Measurements from ENCODE around the gene WWC2. TPM values are rescaled to one million over a fixed set of nuclear protein-coding genes. Genes with fewer than 3 reads are reported as not detected.

The WWC2 gene
- total RNA-seq, 4 donors from 2014 or later: 4.6 to 40.4 (median 9.5) TPM

DNA sequence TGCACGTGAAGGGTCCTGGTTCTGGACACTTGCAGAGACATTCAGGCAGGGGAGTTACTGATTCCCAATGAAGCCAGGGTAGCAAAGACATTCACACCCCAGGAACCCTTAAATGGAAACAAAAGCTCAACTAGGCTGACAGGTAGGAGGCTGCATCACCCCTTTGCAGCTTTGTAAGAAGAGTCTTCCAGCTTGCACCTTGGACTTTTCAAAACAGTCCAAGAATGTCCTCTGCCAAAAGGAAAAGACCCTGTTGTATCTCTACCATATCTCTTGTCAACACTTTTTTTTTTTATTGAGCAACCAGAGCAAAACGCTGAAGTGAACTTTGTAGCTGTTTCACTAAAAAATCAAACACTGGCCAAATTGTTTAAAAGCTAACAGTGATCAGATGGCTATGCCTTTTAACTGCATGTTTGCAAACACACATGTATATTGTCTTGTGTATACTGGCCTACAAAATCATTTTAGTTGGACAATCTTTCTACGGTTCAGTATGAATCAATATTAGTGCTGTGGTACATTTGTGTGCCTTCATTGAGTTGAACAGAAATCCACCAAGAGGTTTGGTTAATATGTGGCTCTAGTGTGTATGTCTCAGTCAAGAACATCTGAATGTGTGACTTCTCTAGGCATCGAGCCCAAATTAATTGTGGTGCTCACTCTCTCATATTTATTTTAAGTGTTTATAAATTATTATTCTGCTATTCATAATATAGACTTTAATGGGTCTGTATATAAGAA, 18.5 kb upstream of the WWC2 start:
- H3K27ac ChIP-seq: no peak overlapping the region
- no peak for TF ChIP-seq POLR2A (IDR thresholded peaks at IDR 0.05)
- TF ChIP-seq, protein P1, sequence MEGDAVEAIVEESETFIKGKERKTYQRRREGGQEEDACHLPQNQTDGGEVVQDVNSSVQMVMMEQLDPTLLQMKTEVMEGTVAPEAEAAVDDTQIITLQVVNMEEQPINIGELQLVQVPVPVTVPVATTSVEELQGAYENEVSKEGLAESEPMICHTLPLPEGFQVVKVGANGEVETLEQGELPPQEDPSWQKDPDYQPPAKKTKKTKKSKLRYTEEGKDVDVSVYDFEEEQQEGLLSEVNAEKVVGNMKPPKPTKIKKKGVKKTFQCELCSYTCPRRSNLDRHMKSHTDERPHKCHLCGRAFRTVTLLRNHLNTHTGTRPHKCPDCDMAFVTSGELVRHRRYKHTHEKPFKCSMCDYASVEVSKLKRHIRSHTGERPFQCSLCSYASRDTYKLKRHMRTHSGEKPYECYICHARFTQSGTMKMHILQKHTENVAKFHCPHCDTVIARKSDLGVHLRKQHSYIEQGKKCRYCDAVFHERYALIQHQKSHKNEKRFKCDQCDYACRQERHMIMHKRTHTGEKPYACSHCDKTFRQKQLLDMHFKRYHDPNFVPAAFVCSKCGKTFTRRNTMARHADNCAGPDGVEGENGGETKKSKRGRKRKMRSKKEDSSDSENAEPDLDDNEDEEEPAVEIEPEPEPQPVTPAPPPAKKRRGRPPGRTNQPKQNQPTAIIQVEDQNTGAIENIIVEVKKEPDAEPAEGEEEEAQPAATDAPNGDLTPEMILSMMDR (IDR thresholded peaks at IDR 0.05): no peak
- H3K4me1 ChIP-seq: peaks cover 0 to 4% (median 0%) of the 10 kb centered on the region in 4 donors
- H3K4me3 ChIP-seq: no peak overlapping the region
- no peaks in the 10 kb centered on the region for H3K9me3 ChIP-seq
- H3K27me3 ChIP-seq: no peaks in the 10 kb centered on the region
- no peak for DNase-seq
- H3K36me3 ChIP-seq: no peaks in the 10 kb centered on the region

DNA sequence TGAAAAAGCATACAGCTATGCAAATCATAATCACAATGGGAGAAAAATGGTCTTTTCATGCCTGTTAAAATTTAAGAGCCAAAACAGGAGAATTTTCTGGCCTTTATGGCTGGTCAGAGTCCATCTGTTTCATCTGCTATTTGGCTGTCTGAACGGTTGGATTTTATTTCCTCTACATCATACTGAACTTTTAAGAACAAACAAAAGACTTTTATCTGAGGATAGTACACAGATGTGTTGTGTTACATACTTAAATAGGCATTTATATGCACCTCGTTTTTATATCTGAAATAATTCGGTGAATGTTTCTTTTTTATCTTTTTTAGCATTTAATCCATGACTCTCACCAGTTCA, 18.0 kb upstream of the WWC2 start:
- H3K36me3 ChIP-seq: no peaks in the 10 kb centered on the region
- no peaks in the 10 kb centered on the region for H3K27me3 ChIP-seq
- H3K27ac ChIP-seq: no peak overlapping the region
- H3K4me1 ChIP-seq: peaks cover 0 to 4% (median 0%) of the 10 kb centered on the region in 4 donors
- H3K4me3 ChIP-seq: no peak overlapping the region
- H3K9me3 ChIP-seq: no peaks in the 10 kb centered on the region
- TF ChIP-seq, protein P1 (IDR thresholded peaks at IDR 0.05): no peak
- no peak for TF ChIP-seq POLR2A (IDR thresholded peaks at IDR 0.05)
- DNase-seq: no peak

DNA sequence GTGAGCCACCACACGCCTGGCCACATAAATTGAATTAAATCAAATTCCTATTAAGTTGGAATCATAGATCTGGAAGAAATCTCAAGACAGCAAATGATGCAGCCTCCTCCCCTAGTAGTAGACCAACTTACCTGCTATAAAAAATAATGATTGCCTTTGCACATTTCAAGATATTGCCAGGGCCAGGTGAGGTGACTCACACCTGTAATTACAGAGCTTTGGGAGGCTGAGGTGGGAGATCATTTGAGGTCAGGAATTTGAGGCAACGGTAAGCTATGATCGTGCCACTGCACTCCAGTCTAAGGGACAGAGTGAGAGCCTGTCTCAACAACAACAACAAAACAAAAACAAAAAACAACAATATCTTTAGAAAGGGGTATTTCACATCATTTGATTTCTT, 17.0 kb upstream of the WWC2 start:
- Histone ChIP-seq H3K4me3 (no peak overlapping the region), H3K27ac (no peak overlapping the region), H3K27me3 (no peaks in the 10 kb centered on the region), H3K4me1 (peaks cover 0 to 4% (median 0%) of the 10 kb centered on the region in 4 donors), H3K9me3 (no peaks in the 10 kb centered on the region), H3K36me3 (no peaks in the 10 kb centered on the region)
- no peak for TF ChIP-seq POLR2A (IDR thresholded peaks at IDR 0.05)
- TF ChIP-seq, protein P1 (IDR thresholded peaks at IDR 0.05): no peak
- DNase-seq: no peak

DNA sequence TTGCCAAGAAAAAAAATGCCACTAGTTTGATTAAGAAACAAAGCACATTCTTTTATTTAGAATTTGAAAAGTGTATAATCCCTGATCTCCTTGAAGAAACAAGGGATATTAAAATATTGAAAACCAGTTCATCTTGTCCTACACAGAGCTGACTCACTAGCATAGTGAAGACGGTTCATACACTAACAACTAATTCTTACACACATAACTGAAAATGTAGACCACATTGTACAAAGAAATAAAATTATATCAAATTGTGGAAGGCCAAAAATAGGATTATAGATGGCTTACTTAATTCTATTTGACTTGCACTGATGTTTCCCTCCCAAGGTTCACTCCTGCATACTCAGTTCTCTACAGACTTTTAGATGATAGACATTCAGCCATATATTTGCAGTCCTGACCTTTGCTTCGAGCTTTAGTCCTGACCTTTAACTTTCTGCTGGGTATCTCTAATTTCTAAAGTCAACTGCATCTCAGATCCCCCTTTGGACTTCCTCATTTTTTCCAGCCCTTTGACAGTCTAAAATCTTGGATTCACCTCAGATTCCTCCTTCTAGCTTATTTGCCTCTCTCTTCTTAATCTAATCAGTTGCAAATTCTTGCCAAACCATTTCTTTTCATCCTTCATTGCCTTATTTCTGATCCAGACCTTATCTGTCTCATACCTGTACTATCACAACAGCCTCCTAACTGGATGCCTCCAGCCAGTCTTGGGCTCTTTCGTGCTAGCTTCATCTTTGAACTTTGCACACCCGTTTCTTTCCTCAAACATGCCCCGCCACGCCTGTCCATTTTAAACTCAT, 4.5 kb upstream of the WWC2 start:
- H3K4me1 ChIP-seq: peaks cover 0 to 9% (median 3%) of the 10 kb centered on the region in 4 donors
- no peaks in the 10 kb centered on the region for H3K9me3 ChIP-seq
- H3K27ac ChIP-seq: no peak overlapping the region
- no peaks in the 10 kb centered on the region for H3K36me3 ChIP-seq
- TF ChIP-seq POLR2A (IDR thresholded peaks at IDR 0.05): no peak
- TF ChIP-seq, protein P1 (IDR thresholded peaks at IDR 0.05): no peak
- no peak for DNase-seq
- H3K4me3 ChIP-seq: no peak overlapping the region
- peaks cover 0 to 4% of the 10 kb centered on the region in 2 donors for H3K27me3 ChIP-seq

DNA sequence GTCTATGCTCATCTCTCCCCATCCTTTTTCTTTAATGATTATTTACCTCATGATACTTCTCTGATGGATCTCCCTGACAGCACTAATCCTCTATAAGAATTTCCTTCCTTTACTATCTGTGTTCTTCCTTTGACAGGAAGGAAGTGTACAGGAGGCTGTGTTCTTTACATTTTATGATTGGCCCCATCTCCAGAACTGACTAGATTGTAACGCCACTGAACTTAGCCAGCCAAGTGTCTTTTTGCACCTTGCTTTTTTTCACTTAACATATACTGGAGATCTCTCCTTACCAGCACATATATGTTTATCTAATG, 3.9 kb upstream of the WWC2 start:
- no peak for DNase-seq
- Histone ChIP-seq H3K27ac (no peak overlapping the region), H3K36me3 (no peaks in the 10 kb centered on the region), H3K4me3 (no peak overlapping the region), H3K4me1 (peaks cover 0 to 13% (median 5%) of the 10 kb centered on the region in 4 donors), H3K27me3 (peaks cover 0 to 8% of the 10 kb centered on the region in 2 donors), H3K9me3 (no peaks in the 10 kb centered on the region)
- TF ChIP-seq POLR2A (IDR thresholded peaks at IDR 0.05): no peak
- TF ChIP-seq, protein P1 (IDR thresholded peaks at IDR 0.05): no peak

Measured in Peyer's patch (tissue), 4 donors.